Effector memory CD8-positive, alpha-beta T cell (primary cell): ENCODE measurements around the gene SLC25A26.

Experiments
- ATAC-seq: fragments of 150-1000 bp; cut with Tn5 transposase; replicated peaks from 2 replicates; pipeline ENCODE4 v1.10.0; 2021; ENCODE audit warnings: mild to moderate bottlenecking, moderate library complexity
- DNase-seq, 3 experiments: peaks; one replicate each; pipeline ENCODE4 v3.0.0; 2021
- H3K27ac Mint-ChIP-seq, 2 donors: one replicate each; pipeline ENCODE4 v1.8.0; 2022; ENCODE audit warnings: mild to moderate bottlenecking in 2 of 2, mixed read lengths in 2 of 2, moderate library complexity in 2 of 2
- H3K27me3 Mint-ChIP-seq, 2 donors: one replicate each; pipeline ENCODE4 v1.8.0; 2022; ENCODE audit warnings: mixed read lengths in 2 of 2
- H3K36me3 Mint-ChIP-seq: one replicate; pipeline ENCODE4 v1.8.0; 2022; ENCODE audit warnings: mild to moderate bottlenecking, moderate library complexity, mixed read lengths; ENCODE audit not compliant: insufficient read depth
- H3K4me1 Mint-ChIP-seq, 2 donors: one replicate each; pipeline ENCODE4 v1.8.0; 2022; ENCODE audit warnings: low read depth in 2 of 2, mixed read lengths in 2 of 2
- H3K4me3 Mint-ChIP-seq, 2 donors: one replicate each; pipeline ENCODE4 v1.8.0; 2022; ENCODE audit warnings: mild to moderate bottlenecking in 2 of 2, mixed read lengths in 2 of 2, moderate library complexity in 2 of 2
- H3K9me3 Mint-ChIP-seq, 2 donors: one replicate each; pipeline ENCODE4 v1.8.0; 2022; ENCODE audit warnings: mixed read lengths in 2 of 2

Gene SLC25A26

GRCh38 chr3:66379565-66379964 lies 158.8 kb downstream of the SLC25A26 start:
- no peak for ATAC-seq
- Mint-ChIP-seq H3K4me1 (peaks cover 12 to 15% of the 10 kb centered on the region in 2 donors), H3K9me3 (no peaks in the 10 kb centered on the region), H3K27ac (peak overlapping the region in 1 of 2 donors; percentile 74), H3K27me3 (no peaks in the 10 kb centered on the region), H3K36me3 (peaks cover 58% of the 10 kb centered on the region), H3K4me3 (no peak overlapping the region)
- DNase-seq = no peak

- ATAC-seq (no peak), DNase-seq (no peak)
- peaks cover 12 to 15% of the 10 kb centered on the region in 2 donors for H3K4me1 Mint-ChIP-seq
- H3K4me3 Mint-ChIP-seq = no peak overlapping the region
- no peaks in the 10 kb centered on the region for H3K9me3 Mint-ChIP-seq
- H3K27ac Mint-ChIP-seq = peak overlapping the region in 1 of 2 donors; percentile 74
- peaks cover 62% of the 10 kb centered on the region for H3K36me3 Mint-ChIP-seq
- H3K27me3 Mint-ChIP-seq = no peaks in the 10 kb centered on the region
Measured at GRCh38 chr3:66380200-66380932, 159.6 kb downstream of the SLC25A26 start.

DNA sequence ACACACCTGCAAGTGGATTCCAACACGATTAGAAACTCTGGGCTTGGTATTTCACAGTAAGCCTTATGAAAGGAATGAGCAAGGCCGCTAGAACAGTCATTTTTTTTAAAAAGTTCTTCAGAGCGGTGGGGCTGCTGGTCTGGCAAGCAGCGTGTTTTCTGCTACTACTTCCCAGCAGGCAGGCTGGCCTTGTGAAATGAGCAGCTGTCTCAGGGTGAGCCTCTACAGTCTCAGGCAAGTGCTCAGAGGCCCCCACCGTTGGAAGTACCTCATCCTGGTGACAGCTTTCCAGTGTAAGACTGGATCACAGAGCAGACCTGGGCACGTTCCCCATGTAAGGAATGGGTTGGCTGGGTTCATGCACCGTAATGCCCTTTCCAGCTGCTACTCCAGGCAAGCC lies 160.8 kb downstream of the SLC25A26 start:
- H3K4me3 Mint-ChIP-seq = no peak overlapping the region
- no peaks in the 10 kb centered on the region for H3K9me3 Mint-ChIP-seq
- no peaks in the 10 kb centered on the region for H3K27me3 Mint-ChIP-seq
- H3K4me1 Mint-ChIP-seq = peaks cover 15 to 20% of the 10 kb centered on the region in 2 donors
- H3K36me3 Mint-ChIP-seq = peaks cover 71% of the 10 kb centered on the region
- no peak for DNase-seq
- no peak overlapping the region for H3K27ac Mint-ChIP-seq
- ATAC-seq = no peak

DNA sequence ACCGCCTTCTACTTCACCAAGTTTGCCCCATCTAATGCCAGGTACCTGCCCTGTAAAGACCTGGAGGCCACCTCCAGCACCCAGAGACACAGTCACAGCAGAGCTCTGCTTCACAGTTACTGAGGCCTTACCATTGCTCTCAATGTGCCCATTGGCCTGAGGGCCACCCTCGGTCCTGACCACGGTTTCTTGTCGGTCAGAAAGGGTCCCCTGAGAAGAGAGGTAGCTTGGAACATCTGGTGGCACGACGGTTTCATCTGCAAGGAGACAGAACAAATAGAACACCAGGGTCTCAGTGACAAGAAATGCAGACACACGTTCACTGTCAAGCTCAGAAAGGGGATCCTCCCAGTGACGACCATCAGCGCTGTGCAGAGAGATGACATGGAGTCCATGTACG lies 161.3 kb downstream of the SLC25A26 start:
- no peak overlapping the region for H3K27ac Mint-ChIP-seq
- no peak for DNase-seq
- H3K4me3 Mint-ChIP-seq = no peak overlapping the region
- H3K27me3 Mint-ChIP-seq = no peaks in the 10 kb centered on the region
- no peaks in the 10 kb centered on the region for H3K9me3 Mint-ChIP-seq
- H3K4me1 Mint-ChIP-seq = peaks cover 19 to 21% of the 10 kb centered on the region in 2 donors
- H3K36me3 Mint-ChIP-seq = peaks cover 75% of the 10 kb centered on the region
- no peak for ATAC-seq

- Mint-ChIP-seq H3K36me3 (peaks cover 77% of the 10 kb centered on the region), H3K27ac (no peak overlapping the region), H3K27me3 (no peaks in the 10 kb centered on the region), H3K4me1 (peaks cover 17 to 20% of the 10 kb centered on the region in 2 donors), H3K9me3 (peaks cover 0 to under 1% of the 10 kb centered on the region in 2 donors), H3K4me3 (no peak overlapping the region)
- ATAC-seq (no peak), DNase-seq (no peak)
Measured at GRCh38 chr3:66383023-66383422, 162.2 kb downstream of the SLC25A26 start.

- no peak overlapping the region for H3K4me3 Mint-ChIP-seq
- no peak for DNase-seq
- no peaks in the 10 kb centered on the region for H3K27me3 Mint-ChIP-seq
- peaks cover 73% of the 10 kb centered on the region for H3K36me3 Mint-ChIP-seq
- H3K27ac Mint-ChIP-seq = peak overlapping the region; percentile 15 to 82
- ATAC-seq = no peak
- peaks cover 0 to 2% of the 10 kb centered on the region in 2 donors for H3K9me3 Mint-ChIP-seq
- H3K4me1 Mint-ChIP-seq = peaks cover 17 to 24% of the 10 kb centered on the region in 2 donors
Measured at GRCh38 chr3:66383998-66384745, 163.4 kb downstream of the SLC25A26 start.

DNA sequence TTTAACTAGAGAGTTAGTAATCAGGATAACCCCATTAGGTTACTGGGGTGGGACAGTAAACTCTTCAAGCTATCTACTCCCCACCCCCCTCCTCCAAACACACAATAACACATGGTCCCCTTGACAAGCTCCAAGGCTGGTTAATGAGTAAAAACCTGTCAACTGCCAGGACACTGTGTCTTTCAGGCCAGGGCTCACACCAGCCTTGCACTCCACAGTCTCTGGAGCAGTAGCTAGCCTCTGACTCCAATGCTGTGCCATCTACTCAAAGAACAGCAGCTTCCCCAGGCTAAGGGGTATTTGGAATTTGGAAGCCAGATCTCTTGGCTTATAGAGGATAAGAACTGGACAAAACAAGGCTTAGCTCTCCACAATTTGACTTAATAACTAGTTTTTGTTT lies 164.3 kb downstream of the SLC25A26 start:
- peaks cover 64% of the 10 kb centered on the region for H3K36me3 Mint-ChIP-seq
- ATAC-seq (no peak), DNase-seq (no peak)
- peaks cover 19 to 33% of the 10 kb centered on the region in 2 donors for H3K4me1 Mint-ChIP-seq
- peaks cover 0 to 2% of the 10 kb centered on the region in 2 donors for H3K9me3 Mint-ChIP-seq
- H3K4me3 Mint-ChIP-seq = no peak overlapping the region
- H3K27me3 Mint-ChIP-seq = no peaks in the 10 kb centered on the region
- peak overlapping the region in 1 of 2 donors; percentile 15 for H3K27ac Mint-ChIP-seq

DNA sequence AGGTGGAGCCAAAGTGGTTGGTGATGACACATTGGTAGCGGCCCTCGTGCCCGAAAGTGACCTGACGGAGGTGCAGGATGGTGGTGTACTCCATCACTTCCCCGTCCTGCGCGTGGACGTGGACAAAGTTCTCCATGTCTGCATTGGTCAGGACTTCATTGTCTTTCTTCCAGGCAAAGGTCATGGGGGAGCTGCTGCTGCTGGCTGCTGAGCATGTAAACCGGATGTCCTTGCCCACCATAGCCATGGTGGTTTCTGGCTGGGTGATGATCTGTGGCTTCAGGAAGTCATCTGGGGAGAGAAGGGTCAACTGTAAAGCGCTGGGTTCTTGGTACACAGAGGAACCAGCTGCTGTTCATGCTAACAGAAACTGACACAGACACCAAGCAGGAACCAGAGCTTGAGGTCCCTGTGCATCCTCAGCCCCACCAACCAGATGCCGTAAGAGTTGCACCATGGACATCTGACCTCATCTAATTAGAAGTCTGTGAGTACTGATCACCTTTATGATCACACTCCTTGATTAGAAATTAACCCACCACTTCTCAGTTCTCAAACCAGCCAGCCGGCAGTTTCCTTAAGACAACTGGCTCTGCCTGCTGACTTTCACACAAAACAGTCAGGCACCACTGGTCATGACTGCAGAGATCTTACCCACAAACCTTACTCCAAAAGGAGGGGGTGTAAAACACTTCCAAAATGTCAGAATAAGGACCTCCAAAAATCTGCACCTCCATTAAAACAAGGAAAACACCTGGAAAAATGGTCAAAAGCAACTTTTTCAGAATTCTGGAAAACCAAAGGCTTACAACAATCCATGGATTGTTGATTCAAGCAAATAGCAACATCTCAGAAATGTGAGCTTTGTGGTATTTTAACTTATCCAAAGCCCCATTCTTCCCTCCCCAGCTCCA lies 165.5 kb downstream of the SLC25A26 start:
- Mint-ChIP-seq H3K27me3 (no peaks in the 10 kb centered on the region), H3K36me3 (peaks cover 55% of the 10 kb centered on the region), H3K27ac (peak overlapping the region; percentile 73 to 86), H3K4me1 (peaks cover 19 to 39% of the 10 kb centered on the region in 2 donors), H3K4me3 (peak overlapping the region in 1 of 2 donors; percentile 12), H3K9me3 (peaks cover 0 to 2% of the 10 kb centered on the region in 2 donors)
- DNase-seq (no peak), ATAC-seq (no peak)

DNA sequence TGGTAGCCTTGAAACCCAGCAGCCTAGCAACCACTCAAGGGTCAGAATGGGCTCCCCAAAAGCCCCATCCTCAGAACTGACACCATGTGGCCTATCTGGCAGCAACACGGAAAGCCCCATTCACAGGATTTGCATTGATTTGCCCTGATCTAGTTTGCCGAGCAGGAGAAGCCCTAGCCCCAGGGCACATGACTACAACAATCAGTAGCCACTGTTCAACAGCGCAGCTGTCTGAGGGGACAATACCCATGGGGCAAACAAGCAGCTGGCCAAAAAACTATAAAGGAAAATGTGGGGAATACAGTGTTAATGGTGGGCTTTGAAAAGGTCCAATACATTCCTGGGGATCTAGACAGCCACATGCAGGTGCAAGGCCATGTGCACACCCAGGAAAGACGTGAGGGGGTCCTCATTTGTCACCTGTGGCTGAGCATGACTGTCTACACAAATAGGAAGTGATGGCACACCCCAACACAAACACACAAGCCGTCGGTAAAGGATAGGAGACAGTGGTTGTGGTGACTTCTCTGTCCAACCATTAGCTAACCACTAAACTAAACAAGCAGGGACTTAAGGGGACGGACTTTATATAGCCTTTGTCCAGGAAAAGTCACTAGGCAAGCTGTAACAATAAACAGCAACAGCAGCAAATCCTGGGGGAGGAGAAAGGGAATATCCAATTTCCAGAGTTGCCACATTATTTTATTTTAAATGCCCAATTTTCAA lies 166.3 kb downstream of the SLC25A26 start:
- peak overlapping the region; percentile 73 to 86 for H3K27ac Mint-ChIP-seq
- H3K9me3 Mint-ChIP-seq = peaks cover 0 to 2% of the 10 kb centered on the region in 2 donors
- peaks cover 51% of the 10 kb centered on the region for H3K36me3 Mint-ChIP-seq
- no peak for ATAC-seq
- H3K4me1 Mint-ChIP-seq = peaks cover 25 to 42% of the 10 kb centered on the region in 2 donors
- no peak for DNase-seq
- H3K4me3 Mint-ChIP-seq = peak overlapping the region; percentile 12 to 36
- H3K27me3 Mint-ChIP-seq = no peaks in the 10 kb centered on the region

GRCh38 chr3:66390013-66390412 lies 169.2 kb downstream of the SLC25A26 start:
- peaks cover 42% of the 10 kb centered on the region for H3K36me3 Mint-ChIP-seq
- H3K4me3 Mint-ChIP-seq = peak overlapping the region; percentile 8 to 9
- ATAC-seq = no peak
- peaks cover 52 to 66% of the 10 kb centered on the region in 2 donors for H3K4me1 Mint-ChIP-seq
- H3K27me3 Mint-ChIP-seq = no peaks in the 10 kb centered on the region
- peaks cover 0 to 2% of the 10 kb centered on the region in 2 donors for H3K9me3 Mint-ChIP-seq
- H3K27ac Mint-ChIP-seq = peak overlapping the region in 1 of 2 donors; percentile 96
- DNase-seq = no peak

GRCh38 chr3:66392512-66392911 lies 171.7 kb downstream of the SLC25A26 start:
- Mint-ChIP-seq H3K36me3 (peaks cover 24% of the 10 kb centered on the region), H3K4me3 (peak overlapping the region; percentile 81 to 82), H3K27me3 (no peaks in the 10 kb centered on the region), H3K27ac (peak overlapping the region; percentile 95 to 96), H3K4me1 (peaks cover 40 to 61% of the 10 kb centered on the region in 2 donors), H3K9me3 (peaks cover 0 to 2% of the 10 kb centered on the region in 2 donors)
- DNase-seq (no peak), ATAC-seq (no peak)

DNA sequence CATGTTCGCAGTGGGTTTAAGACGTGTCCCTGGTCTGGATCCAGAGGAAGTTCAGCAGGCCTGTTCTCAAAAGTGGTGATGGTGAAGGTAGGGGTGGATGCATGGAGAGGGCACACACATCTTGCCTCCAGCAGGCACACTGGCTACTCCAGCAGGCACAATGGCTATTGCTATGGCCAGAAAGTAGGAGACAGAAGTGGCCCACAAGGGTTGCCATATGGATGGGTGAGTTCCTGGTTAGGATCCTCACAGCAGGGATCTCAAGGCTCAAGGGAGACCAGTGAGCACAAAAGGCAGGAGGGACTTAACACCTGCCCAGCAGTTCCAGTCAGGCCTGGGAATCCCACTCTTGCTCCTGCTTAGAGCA lies 172.1 kb downstream of the SLC25A26 start:
- Mint-ChIP-seq H3K27ac (peak overlapping the region; percentile 95 to 96), H3K4me3 (peak overlapping the region; percentile 81 to 82), H3K36me3 (peaks cover 23% of the 10 kb centered on the region), H3K27me3 (no peaks in the 10 kb centered on the region), H3K4me1 (peaks cover 40 to 59% of the 10 kb centered on the region in 2 donors), H3K9me3 (peaks cover 0 to 2% of the 10 kb centered on the region in 2 donors)
- ATAC-seq = no peak
- no peak for DNase-seq
